Dermis lymphatic vessel endothelial cell (primary cell): ENCODE measurements around the gene EXOC3L1. TPM values are rescaled to one million over a fixed set of nuclear protein-coding genes. Genes with fewer than 3 reads are reported as not detected.

ENCODE experiments used
- total RNA-seq: library from RNA; depleted of rRNA; stranded (reverse); fragments of >200 nt; gene quantifications from 2 replicates; pipeline ENCODE4 v1.2.1, GENCODE V29; 2014

Gene EXOC3L1
- 47.2 and 80.1 TPM in 2 replicates for total RNA-seq

DNA sequence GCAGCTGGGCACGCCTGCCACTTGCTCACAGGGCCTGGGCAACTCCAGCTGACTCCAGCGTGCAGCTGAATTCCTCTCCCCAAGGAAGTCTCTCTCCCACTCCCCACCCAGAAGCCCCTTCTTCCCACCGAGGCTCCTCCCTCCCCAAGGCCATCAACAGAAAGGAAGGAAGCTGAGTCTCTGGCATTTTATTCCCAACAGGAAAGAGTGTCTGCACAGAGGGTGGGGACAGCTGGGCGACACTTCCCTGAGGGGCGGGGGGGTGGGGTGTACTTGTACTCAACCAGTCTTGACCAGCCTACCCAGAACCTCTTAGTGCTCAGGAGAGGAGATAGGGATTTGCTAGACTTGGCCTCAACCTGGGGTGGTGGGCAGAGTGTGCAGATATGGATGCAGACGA, at the start of gene EXOC3L1:
Gene EXOC3L1 (minus strand): TSS at position 96 of the 400 bp plus-strand sequence. CDS start 460 bp downstream, outside the sequence.

GRCh38 chr16:67226804-67227566, 37.0 kb upstream of the EXOC3L1 start, which contains the start of gene TMEM208:
TMEM208 (plus strand) TSS chr16:67227130; CDS start chr16:67227219, 89 bp downstream.

DNA sequence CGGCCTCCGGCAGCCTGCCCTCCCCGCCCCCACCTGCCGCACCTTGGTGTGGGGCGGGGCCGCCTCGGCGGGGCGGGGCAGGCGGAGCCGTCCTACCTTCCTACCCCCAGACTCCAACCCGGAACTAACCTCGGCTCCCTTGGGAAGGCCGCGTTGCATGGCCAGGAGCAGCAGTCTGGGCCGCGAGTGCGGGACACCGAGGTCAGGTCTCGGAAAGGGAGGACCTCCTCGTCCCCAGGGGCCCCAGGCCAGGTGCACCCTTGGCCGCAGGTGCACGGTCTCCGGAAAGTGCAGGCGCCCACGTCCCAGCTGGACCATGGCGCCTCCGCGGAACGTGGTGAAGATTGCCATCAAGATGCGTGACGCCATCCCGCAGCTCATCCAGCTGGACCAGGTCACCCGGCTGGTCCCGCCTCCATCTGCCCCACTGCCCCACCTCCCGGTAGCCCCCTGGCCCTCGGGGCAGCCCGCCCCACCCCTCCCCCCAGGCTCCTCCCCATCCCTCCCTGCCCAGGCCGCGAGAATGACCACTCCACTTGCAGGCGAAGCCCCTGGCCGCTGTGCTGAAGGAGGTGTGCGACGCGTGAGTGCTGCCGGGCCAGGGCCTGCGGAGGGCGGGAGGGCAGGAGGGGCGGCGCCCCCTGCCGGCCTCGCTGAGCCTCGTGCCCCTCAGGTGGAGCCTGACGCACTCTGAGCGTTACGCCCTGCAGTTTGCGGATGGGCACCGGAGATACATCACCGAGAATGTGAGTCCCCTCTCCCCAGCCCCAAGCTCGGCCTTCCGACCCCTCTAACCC, 9.3 kb upstream of the EXOC3L1 start, which contains the start of gene ELMO3:
Gene ELMO3 (plus strand): TSS at position 121 of the 797 bp plus-strand sequence. CDS start 196 bp downstream, at position 317.

GRCh38 chr16:67191995-67192681, 2.2 kb upstream of the EXOC3L1 start, which contains the start of gene E2F4:
E2F4 (plus strand) TSS chr16:67192155; CDS start chr16:67192228, 73 bp downstream.

GRCh38 chr16:67183627-67184452, 6.1 kb downstream of the EXOC3L1 start, which contains the start of gene MATCAP1:
MATCAP1 (minus strand) TSS chr16:67183963; CDS start chr16:67180610, 3,353 bp downstream.

DNA sequence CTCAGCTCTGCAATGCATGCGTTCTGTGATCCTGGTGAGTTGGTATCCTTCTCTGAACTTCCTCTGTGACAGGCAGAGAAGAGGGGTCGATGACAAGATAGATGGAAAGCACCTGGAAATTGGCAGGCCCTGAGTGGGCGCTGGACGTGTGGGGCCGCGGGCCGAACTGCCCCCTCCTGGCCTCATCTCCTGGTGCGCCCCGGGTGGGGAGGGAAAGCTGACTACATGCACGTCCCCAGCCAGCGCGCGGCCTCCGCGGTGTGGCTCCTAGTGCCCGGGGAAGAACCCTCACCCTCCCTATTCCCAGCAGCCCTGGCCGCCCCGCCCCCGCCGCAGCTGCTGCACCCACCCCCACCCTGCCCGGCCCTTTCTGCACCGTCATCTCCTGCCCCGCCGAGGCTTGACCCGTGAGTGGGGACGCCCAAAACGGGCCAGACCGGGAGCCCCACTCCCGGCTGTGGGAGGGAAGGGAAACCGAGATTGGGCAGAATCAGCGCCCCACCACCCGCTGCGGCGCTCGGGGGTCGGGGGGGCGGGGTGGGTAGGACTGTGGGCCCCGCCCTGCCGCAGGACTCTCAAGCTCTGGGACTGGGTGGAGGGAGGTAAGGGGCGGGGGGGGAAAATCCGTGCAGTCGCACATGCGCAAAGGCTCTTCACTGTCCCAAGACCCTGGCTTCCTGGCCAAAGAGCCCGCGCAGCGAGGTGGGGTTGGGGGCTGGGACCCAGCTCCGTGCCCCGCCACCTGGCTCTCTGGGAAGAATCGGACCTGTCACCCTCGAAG, 19.6 kb downstream of the EXOC3L1 start, which contains the start of gene NOL3:
Gene NOL3 (plus strand): TSS at position 371 of the 781 bp plus-strand sequence.

DNA sequence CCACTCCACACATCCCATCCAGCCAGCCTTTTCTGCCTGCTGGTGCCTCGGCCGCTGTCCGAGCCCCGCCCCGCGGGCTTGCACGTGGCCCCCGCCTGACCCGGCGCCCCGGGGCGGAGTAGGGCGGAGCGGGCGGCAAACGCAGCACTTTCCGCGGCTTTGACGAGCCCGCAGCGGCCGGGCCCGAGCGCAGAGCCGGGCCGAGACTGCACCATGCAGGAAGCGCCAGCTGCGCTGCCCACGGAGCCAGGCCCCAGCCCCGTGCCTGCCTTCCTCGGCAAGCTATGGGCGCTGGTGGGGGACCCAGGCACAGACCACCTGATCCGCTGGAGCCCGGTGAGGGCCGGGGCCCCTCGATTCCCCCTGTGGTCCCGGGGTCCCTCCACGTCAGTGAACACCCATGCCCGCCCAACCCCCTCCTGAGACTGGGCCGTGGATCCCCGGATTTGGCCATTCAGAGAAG, 25.3 kb downstream of the EXOC3L1 start, which contains the start of gene HSF4:
Gene HSF4 (plus strand): TSS at position 147 of the 463 bp plus-strand sequence. CDS start 67 bp downstream, at position 214.

DNA sequence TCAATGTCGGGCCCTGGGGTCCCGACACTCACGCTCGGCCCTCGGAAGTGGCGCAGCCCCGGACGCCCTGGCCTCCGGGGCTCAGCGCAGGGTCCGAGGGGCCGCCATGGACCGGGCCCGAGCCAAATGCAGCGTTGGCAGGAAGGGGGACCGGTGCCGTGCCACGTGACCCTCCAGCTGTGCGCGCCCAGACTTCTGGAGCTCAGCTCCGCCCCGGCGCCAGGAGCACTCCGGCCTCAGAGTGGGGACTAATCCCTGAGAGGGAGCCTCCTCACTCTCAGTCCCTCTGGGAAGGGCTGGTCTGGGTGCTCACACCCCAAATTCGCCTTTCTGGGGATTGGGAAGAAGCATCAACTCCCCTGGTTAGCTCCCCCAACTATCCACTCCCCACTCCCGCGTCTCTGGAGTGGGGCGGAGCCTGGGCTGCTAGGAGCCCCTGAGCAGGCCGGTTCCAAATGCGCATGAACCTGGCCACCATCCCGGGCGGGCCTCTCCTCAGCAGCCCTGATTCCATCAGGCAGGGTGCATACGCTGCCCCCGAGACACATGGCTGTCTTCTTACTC, 39.0 kb downstream of the EXOC3L1 start, which contains the start of gene B3GNT9:
Gene B3GNT9 (minus strand): TSS at position 166 of the 564 bp plus-strand sequence. CDS start 513 bp downstream, outside the sequence.

Other genes with a start within 250 kb of the EXOC3L1 start
- under 0.01 TPM in 1 of 2 replicates, not detected in the other for gene CES3, start 228.9 kb downstream of the EXOC3L1 start, total RNA-seq
- 0.60 and 2.0 TPM in 2 replicates for gene CES4A, start 201.5 kb downstream of the EXOC3L1 start, total RNA-seq
- gene CBFB, start 161.0 kb downstream of the EXOC3L1 start, total RNA-seq, result 47.6 and 71.9 TPM in 2 replicates
- gene PHAF1, start 80.2 kb downstream of the EXOC3L1 start, total RNA-seq, result 10.0 and 11.8 TPM in 2 replicates
- 4.0 and 8.0 TPM in 2 replicates for gene B3GNT9, start 39.1 kb downstream of the EXOC3L1 start, total RNA-seq
- 14.0 and 20.4 TPM in 2 replicates for gene TRADD, start 30.2 kb downstream of the EXOC3L1 start, total RNA-seq
- 5.6 and 6.1 TPM in 2 replicates for gene FBXL8, start 30.2 kb downstream of the EXOC3L1 start, total RNA-seq
- 0.54 and 1.1 TPM in 2 replicates for gene HSF4, start 25.4 kb downstream of the EXOC3L1 start, total RNA-seq
- gene NOL3, start 19.6 kb downstream of the EXOC3L1 start, total RNA-seq, result 4.0 and 4.9 TPM in 2 replicates
- 4.6 and 8.7 TPM in 2 replicates for gene MATCAP1, start 6.2 kb downstream of the EXOC3L1 start, total RNA-seq
- gene E2F4, start 2.0 kb upstream of the EXOC3L1 start, total RNA-seq, result 46.4 and 62.6 TPM in 2 replicates
- 0.65 and 0.86 TPM in 2 replicates for gene ELMO3, start 9.0 kb upstream of the EXOC3L1 start, total RNA-seq
- 25.7 and 27.7 TPM in 2 replicates for gene TMEM208, start 37.0 kb upstream of the EXOC3L1 start, total RNA-seq
- 11.9 and 14.4 TPM in 2 replicates for gene FHOD1, start 57.3 kb upstream of the EXOC3L1 start, total RNA-seq
- gene SLC9A5, start 58.8 kb upstream of the EXOC3L1 start, total RNA-seq, result 0.33 and 0.34 TPM in 2 replicates
- 7.5 and 9.8 TPM in 2 replicates for gene PLEKHG4, start 89.4 kb upstream of the EXOC3L1 start, total RNA-seq
- not detected in 2 replicates for gene KCTD19, start 136.6 kb upstream of the EXOC3L1 start, total RNA-seq
- gene LRRC36, start 136.7 kb upstream of the EXOC3L1 start, total RNA-seq, result 0.11 TPM in 1 of 2 replicates, not detected in the other
- gene TPPP3, start 203.4 kb upstream of the EXOC3L1 start, total RNA-seq, result 0.09 and 0.11 TPM in 2 replicates
- gene ZDHHC1, start 226.3 kb upstream of the EXOC3L1 start, total RNA-seq, result 4.2 and 6.0 TPM in 2 replicates
- 0.09 TPM in 1 of 2 replicates, not detected in the other for gene HSD11B2, start 241.0 kb upstream of the EXOC3L1 start, total RNA-seq